NT2/D1 (cell line): ENCODE data around the gene JPT1.

Experiments
- YY1 ChIP-seq: IDR thresholded peaks from 2 replicates; pipeline ENCODE4 v1.6.1; 2011; ENCODE audit not compliant: insufficient read length, insufficient read depth
- ZNF274 ChIP-seq: IDR thresholded peaks from 2 replicates; pipeline ENCODE4 v1.6.1; 2011; ENCODE audit warnings: mild to moderate bottlenecking, low read depth, low read length

- TF ChIP-seq ZNF274 = no peak
- TF ChIP-seq YY1 = no peak
These were observed 28.3 kb downstream of the JPT1 start for GRCh38 chr17:75125984-75126383.
